Osteoblast (primary cell): ENCODE results near the gene BLOC1S4. TPM values are rescaled to one million over a fixed set of nuclear protein-coding genes. Genes with fewer than 3 reads are reported as not detected.
A peak's percentile ranks its signal among the peaks of the same experiment; 100 is the strongest.
"Not testable (repeated sequence)": the region's sequence is repeated elsewhere in the genome, so short reads cannot be mapped to it uniquely, and the experiment has no call there.

Experiments used
- DNase-seq: peaks from one replicate; pipeline ENCODE4 v3.0.0; 2011; ENCODE audit warnings: low spot score, mixed read lengths; ENCODE audit not compliant: insufficient read length; ENCODE audit errors: missing footprints
- H2AFZ ChIP-seq: 2 replicates; pipeline ENCODE4 v1.6.0; 2011; ENCODE audit warnings: mild to moderate bottlenecking, low read length
- H3K27ac ChIP-seq: 2 replicates; pipeline ENCODE4 v1.5.1; 2011; ENCODE audit warnings: mild to moderate bottlenecking, low read depth, low read length, moderate library complexity
- H3K27me3 ChIP-seq: 2 replicates; pipeline ENCODE4 v1.6.0; 2012; ENCODE audit warnings: mild to moderate bottlenecking, control low read depth, inconsistent platforms, low read length, moderate library complexity; ENCODE audit not compliant: insufficient read depth
- H3K36me3 ChIP-seq: 2 replicates; pipeline ENCODE4 v1.5.1; 2011; ENCODE audit warnings: mild to moderate bottlenecking, low read length, control low read depth, moderate library complexity; ENCODE audit not compliant: insufficient read depth
- H3K4me1 ChIP-seq: 2 replicates; pipeline ENCODE4 v1.5.1; 2011; ENCODE audit warnings: mild to moderate bottlenecking, low read length, control low read depth, moderate library complexity; ENCODE audit not compliant: insufficient read depth
- H3K4me2 ChIP-seq: 2 replicates; pipeline ENCODE4 v1.6.0; 2011; ENCODE audit warnings: mild to moderate bottlenecking, low read length; ENCODE audit not compliant: insufficient read depth
- H3K4me3 ChIP-seq: fragments of 200-600 bp; sonication (generic); 3 replicates; pipeline ENCODE4 v1.5.1; 2012; ENCODE audit warnings: mild to moderate bottlenecking, low read length, inconsistent platforms; ENCODE audit not compliant: insufficient read depth
- H3K79me2 ChIP-seq: 2 replicates; pipeline ENCODE4 v1.6.0; 2012; ENCODE audit warnings: mild to moderate bottlenecking, low read length, control low read depth, inconsistent platforms; ENCODE audit not compliant: insufficient read depth
- H3K9me3 ChIP-seq: 2 replicates; pipeline ENCODE4 v1.5.1; 2011; ENCODE audit warnings: low read depth, low read length, control low read depth
- H4K20me1 ChIP-seq: 2 replicates; pipeline ENCODE4 v1.6.0; 2012; ENCODE audit warnings: mild to moderate bottlenecking, low read length, control low read depth; ENCODE audit not compliant: insufficient read depth
- CTCF ChIP-seq: IDR thresholded peaks from 2 replicates; pipeline ENCODE4 v1.5.1; 2011; ENCODE audit warnings: mild to moderate bottlenecking, low read depth, low read length, moderate library complexity; ENCODE audit errors: extremely low read depth
- total RNA-seq: library from RNA; depleted of rRNA; stranded (reverse); fragments of >200 nt; gene quantifications from 2 replicates; pipeline ENCODE4 v1.2.3, GENCODE V29; 2012

The BLOC1S4 gene, protein sequence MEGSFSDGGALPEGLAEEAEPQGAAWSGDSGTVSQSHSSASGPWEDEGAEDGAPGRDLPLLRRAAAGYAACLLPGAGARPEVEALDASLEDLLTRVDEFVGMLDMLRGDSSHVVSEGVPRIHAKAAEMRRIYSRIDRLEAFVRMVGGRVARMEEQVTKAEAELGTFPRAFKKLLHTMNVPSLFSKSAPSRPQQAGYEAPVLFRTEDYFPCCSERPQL
- total RNA-seq = 10.0 and 10.9 TPM in 2 replicates

DNA sequence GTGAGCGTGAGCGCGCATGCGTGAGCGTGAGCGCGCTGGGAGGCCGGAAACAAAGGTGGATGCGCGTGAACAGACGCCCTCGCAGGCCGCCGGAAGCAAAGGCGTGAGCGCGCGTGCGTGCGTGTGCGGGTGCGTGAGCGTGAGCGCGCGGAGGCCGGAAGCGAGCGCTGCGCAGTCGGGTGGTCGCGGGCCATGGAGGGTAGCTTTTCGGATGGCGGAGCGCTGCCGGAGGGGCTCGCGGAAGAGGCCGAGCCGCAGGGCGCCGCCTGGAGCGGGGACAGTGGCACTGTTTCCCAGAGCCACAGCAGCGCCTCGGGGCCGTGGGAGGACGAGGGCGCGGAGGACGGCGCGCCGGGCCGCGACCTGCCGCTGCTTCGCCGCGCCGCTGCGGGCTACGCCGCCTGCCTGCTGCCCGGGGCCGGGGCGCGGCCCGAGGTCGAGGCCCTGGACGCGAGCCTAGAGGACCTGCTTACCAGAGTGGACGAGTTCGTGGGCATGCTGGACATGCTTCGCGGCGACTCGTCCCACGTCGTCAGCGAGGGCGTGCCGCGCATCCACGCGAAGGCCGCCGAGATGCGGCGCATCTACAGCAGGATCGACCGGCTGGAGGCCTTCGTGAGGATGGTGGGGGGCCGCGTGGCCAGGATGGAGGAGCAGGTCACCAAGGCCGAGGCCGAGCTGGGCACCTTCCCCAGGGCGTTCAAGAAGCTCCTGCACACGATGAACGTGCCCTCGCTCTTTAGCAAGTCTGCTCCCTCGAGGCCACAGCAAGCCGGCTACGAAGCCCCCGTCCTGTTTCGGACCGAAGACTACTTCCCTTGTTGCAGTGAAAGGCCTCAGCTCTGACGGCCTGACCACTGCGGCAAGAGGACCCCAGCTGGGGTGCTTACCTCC is at the start of gene BLOC1S4:
BLOC1S4 (plus strand) TSS at position 157 of the 894 bp plus-strand sequence; CDS start at position 193, 36 bp downstream.
- Histone ChIP-seq H3K27me3 (no peaks in the 10 kb centered on the region), H2AFZ (peak within 1 kb of the TSS; percentile 74), H4K20me1 (peaks cover 20% of the 10 kb centered on the region), H3K27ac (peak within 1 kb of the TSS; percentile 79), H3K4me3 (peak within 1 kb of the TSS; percentile 93), H3K79me2 (peaks cover 22% of the 10 kb centered on the region), H3K36me3 (no peaks in the 10 kb centered on the region), H3K4me2 (peak within 1 kb of the TSS; percentile 74), H3K9me3 (no peaks in the 10 kb centered on the region), H3K4me1 (peaks cover 11% of the 10 kb centered on the region)
- TF ChIP-seq CTCF = no peak
- DNase-seq = peak; percentile 98

- H3K27ac ChIP-seq = no peak overlapping the region
Measured at GRCh38 chr4:6668391-6668790, 47.6 kb upstream of the BLOC1S4 start.

GRCh38 chr4:6671648-6672047 is 44.3 kb upstream of the BLOC1S4 start:
- Histone ChIP-seq H3K4me2 (no peak overlapping the region), H3K36me3 (peaks cover 7% of the 10 kb centered on the region), H3K27me3 (no peaks in the 10 kb centered on the region), H3K9me3 (no peaks in the 10 kb centered on the region), H3K79me2 (peaks cover 21% of the 10 kb centered on the region), H3K4me3 (no peak overlapping the region), H3K4me1 (peaks cover 31% of the 10 kb centered on the region), H2AFZ (no peak overlapping the region), H3K27ac (no peak overlapping the region), H4K20me1 (peaks cover 21% of the 10 kb centered on the region)
- no peak for TF ChIP-seq CTCF
- DNase-seq = peak; percentile 53

More at GRCh38 chr4:6668391-6668790, 47.6 kb upstream of the BLOC1S4 start:
- Histone ChIP-seq H3K4me1 (peaks cover 17% of the 10 kb centered on the region), H3K27me3 (peaks cover 17% of the 10 kb centered on the region), H2AFZ (no peak overlapping the region), H3K79me2 (no peaks in the 10 kb centered on the region), H3K36me3 (no peaks in the 10 kb centered on the region), H3K9me3 (no peaks in the 10 kb centered on the region), H3K4me3 (no peak overlapping the region), H3K4me2 (peak overlapping the region; percentile 62), H4K20me1 (peaks cover 3% of the 10 kb centered on the region)
- DNase-seq = peak; percentile 92
- no peak for TF ChIP-seq CTCF

DNA sequence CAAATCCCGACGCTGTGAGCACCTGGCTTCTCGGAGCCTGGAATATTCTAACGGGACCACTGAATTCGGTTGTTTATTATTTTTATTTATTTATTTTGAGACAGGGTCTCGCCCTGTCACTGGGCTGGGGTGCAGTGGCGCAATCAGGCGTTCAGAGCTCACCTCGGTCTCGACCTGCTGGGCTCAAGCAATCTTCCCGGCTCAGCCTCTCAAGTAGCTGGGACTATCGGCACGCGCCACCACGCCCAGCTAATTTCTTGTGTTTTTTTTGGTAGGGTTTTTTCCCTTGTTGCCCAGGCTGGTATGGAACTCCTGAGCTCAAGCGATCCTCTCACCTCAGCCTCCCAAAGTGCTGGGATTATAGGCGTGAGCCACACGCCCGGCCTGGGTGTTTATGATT is 43.8 kb upstream of the BLOC1S4 start:
- H3K27me3 ChIP-seq = no peaks in the 10 kb centered on the region
- H3K4me2 ChIP-seq = no peak overlapping the region
- H3K27ac ChIP-seq = no peak overlapping the region
- H3K36me3 ChIP-seq = peaks cover 7% of the 10 kb centered on the region
- no peak overlapping the region for H3K4me3 ChIP-seq
- no peaks in the 10 kb centered on the region for H3K9me3 ChIP-seq
- DNase-seq = no peak
- H2AFZ ChIP-seq = no peak overlapping the region
- peaks cover 26% of the 10 kb centered on the region for H3K79me2 ChIP-seq
- no peak for TF ChIP-seq CTCF
- H3K4me1 ChIP-seq = peaks cover 31% of the 10 kb centered on the region
- peaks cover 26% of the 10 kb centered on the region for H4K20me1 ChIP-seq

DNA sequence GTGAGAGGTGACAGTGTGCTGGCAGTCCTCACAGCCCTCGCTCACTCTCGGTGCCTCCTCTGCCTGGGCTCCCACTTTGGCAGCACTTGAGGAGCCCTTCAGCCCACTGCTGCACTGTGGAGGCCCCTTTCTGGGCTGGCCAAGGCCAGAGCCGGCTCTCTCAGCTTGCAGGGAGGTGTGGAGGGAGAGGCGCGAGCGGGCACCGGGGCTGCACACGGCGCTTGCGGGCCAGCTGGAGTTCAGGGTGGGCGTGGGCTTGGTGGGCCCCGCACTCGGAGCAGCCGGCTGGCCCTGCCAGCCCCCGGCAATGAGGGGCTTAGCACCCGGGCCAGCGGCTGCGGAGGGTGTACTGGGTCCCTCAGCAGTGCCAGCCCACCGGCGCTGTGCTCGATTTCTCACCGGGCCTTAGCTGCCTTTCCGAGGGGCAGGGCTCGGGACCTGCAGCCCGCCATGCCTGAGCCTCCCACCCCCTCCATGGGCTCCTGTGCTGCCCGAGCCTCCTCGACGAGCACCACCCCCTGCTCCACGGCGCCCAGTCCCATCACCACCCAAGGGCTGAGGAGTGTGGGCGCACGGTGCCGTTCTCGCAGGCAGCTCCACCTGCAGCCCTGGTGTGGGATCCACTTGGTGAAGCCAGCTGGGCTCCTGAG is 43.3 kb upstream of the BLOC1S4 start:
- not testable (repeated sequence) for H3K4me2 ChIP-seq, H3K36me3 ChIP-seq, H3K9me3 ChIP-seq, H3K4me3 ChIP-seq, DNase-seq, H2AFZ ChIP-seq, H3K27ac ChIP-seq, H3K27me3 ChIP-seq
- Histone ChIP-seq H4K20me1 (peaks cover 27% of the 10 kb centered on the region), H3K4me1 (peaks cover 31% of the 10 kb centered on the region), H3K79me2 (peaks cover 28% of the 10 kb centered on the region)
